Measurements from ENCODE around the gene IZUMO1. TPM values are rescaled to one million over a fixed set of nuclear protein-coding genes. Genes with fewer than 3 reads are reported as not detected.

IZUMO1 gene
- total and polyA plus RNA-seq, 2 of the 13 experiments (the other 11 are each of a cell fraction or from before 2014, with no cell fraction given), result 0.07 to 0.22 TPM

GRCh38 chr19:48720613-48721296 is 26.0 kb downstream of the IZUMO1 start (continued):
- TF ChIP-seq HNF1B (CRISPR knock-in tag; IDR thresholded peaks at IDR 0.05) (peak; percentile 72), GPN1 (CRISPR knock-in tag; IDR thresholded peaks at IDR 0.05; ENCODE audit: borderline replicate concordance) (no peak), ZNF772 (CRISPR knock-in tag; IDR thresholded peaks at IDR 0.05) (no peak), TARDBP (CRISPR knock-in tag; IDR thresholded peaks at IDR 0.05) (peak; percentile 24; the same call in 1 of the 2 replicates), ZNF251 (CRISPR knock-in tag; IDR thresholded peaks at IDR 0.05) (no peak), ZBED4 (CRISPR knock-in tag; IDR thresholded peaks at IDR 0.05; ENCODE audit: borderline replicate concordance) (no peak), FOXK1 (CRISPR knock-in tag; IDR thresholded peaks at IDR 0.05; ENCODE audit: borderline replicate concordance, low read depth) (peak; percentile 60), ZNF446 (CRISPR knock-in tag; IDR thresholded peaks at IDR 0.05) (no peak), MAX (IDR thresholded peaks at IDR 0.05) (no peak), ZBTB7B (CRISPR knock-in tag; IDR thresholded peaks at IDR 0.05) (peak; percentile 38; the same call in 1 of the 2 replicates), ZNF317 (CRISPR knock-in tag; IDR thresholded peaks at IDR 0.05) (no peak), ZNF800 (CRISPR knock-in tag; IDR thresholded peaks at IDR 0.05) (no peak), ESRRA (CRISPR knock-in tag; IDR thresholded peaks at IDR 0.05; ENCODE audit: low read depth) (no peak), BCL3 (CRISPR knock-in tag; IDR thresholded peaks at IDR 0.05) (no peak; the same call in 1 of the 2 replicates), ZNF839 (CRISPR knock-in tag; IDR thresholded peaks at IDR 0.05; ENCODE audit: borderline replicate concordance) (no peak), ZNF256 (CRISPR knock-in tag; conservative IDR thresholded peaks at IDR 0.05) (no peak), SOX5 (CRISPR knock-in tag; IDR thresholded peaks at IDR 0.05; ENCODE audit: borderline replicate concordance) (peak; percentile 62; the same call in 1 of the 2 replicates), TSC22D2 (CRISPR knock-in tag; IDR thresholded peaks at IDR 0.05; ENCODE audit: borderline replicate concordance) (no peak), ZNF549 (CRISPR knock-in tag; IDR thresholded peaks at IDR 0.05) (no peak), GATAD1 (CRISPR knock-in tag; IDR thresholded peaks at IDR 0.05) (peak; percentile 70; the same call in 1 of the 2 replicates), NR2F6 (IDR thresholded peaks at IDR 0.05) (no peak), NR2F6 (CRISPR knock-in tag; IDR thresholded peaks at IDR 0.05) (no peak), EHMT2 (IDR thresholded peaks at IDR 0.05; ENCODE audit: borderline replicate concordance, low read depth, low read length) (no peak)

Data from HepG2 (cell line).